H9 (cell line): ENCODE data around the gene RELA. TPM values are rescaled to one million over a fixed set of nuclear protein-coding genes. Genes with fewer than 3 reads are reported as not detected.

ENCODE experiments used
- DNase-seq: peaks from one replicate; pipeline ENCODE4 v3.0.0-alpha.2; 2017
- H2AFZ ChIP-seq: one replicate; pipeline ENCODE4 v1.6.1; 2013; ENCODE audit warnings: mild to moderate bottlenecking, low read length, control low read depth, moderate library complexity
- H2AK5ac ChIP-seq: 2 replicates; pipeline ENCODE4 v1.6.1; 2013; ENCODE audit warnings: low read length, control low read depth, mixed read lengths; ENCODE audit not compliant: insufficient read length
- H2BK120ac ChIP-seq: one replicate; pipeline ENCODE4 v1.6.1; 2013; ENCODE audit warnings: low read depth, mild to moderate bottlenecking, low read length, control low read depth, inconsistent platforms; ENCODE audit not compliant: poor library complexity, severe bottlenecking
- H2BK12ac ChIP-seq: 2 replicates; pipeline ENCODE4 v1.6.1; 2013; ENCODE audit warnings: low read length, control low read depth, mixed read lengths, low read depth; ENCODE audit not compliant: insufficient read length
- H2BK15ac ChIP-seq: 2 replicates; pipeline ENCODE4 v1.6.1; 2013; ENCODE audit warnings: low read depth, low read length, control low read depth
- H2BK20ac ChIP-seq: one replicate; pipeline ENCODE4 v1.6.1; 2013; ENCODE audit warnings: low read depth, mild to moderate bottlenecking, low read length, control low read depth, inconsistent platforms; ENCODE audit not compliant: poor library complexity, severe bottlenecking
- H2BK5ac ChIP-seq: 2 replicates; pipeline ENCODE4 v1.6.1; 2013; ENCODE audit warnings: low read length, control low read depth, mixed read lengths; ENCODE audit not compliant: insufficient read length
- H3K14ac ChIP-seq: 2 replicates; pipeline ENCODE4 v1.6.1; 2013; ENCODE audit warnings: low read length, control low read depth; ENCODE audit not compliant: insufficient read depth
- H3K18ac ChIP-seq: 2 replicates; pipeline ENCODE4 v1.6.1; 2013; ENCODE audit warnings: low read depth, mild to moderate bottlenecking, mixed read lengths, low read length, control low read depth; ENCODE audit not compliant: insufficient read length
- H3K23ac ChIP-seq: 2 replicates; pipeline ENCODE4 v1.6.1; 2013; ENCODE audit warnings: low read length, control low read depth, mixed read lengths, low read depth; ENCODE audit not compliant: insufficient read length
- H3K23me2 ChIP-seq: 2 replicates; pipeline ENCODE4 v1.6.1; 2013; ENCODE audit warnings: low read depth, mild to moderate bottlenecking, mixed read lengths, low read length, control low read depth; ENCODE audit not compliant: insufficient read length, poor library complexity, severe bottlenecking
- H3K27ac ChIP-seq: 2 replicates; pipeline ENCODE4 v1.5.1; 2013; ENCODE audit warnings: low read length, control low read depth, mixed read lengths, low read depth; ENCODE audit not compliant: insufficient read length
- H3K27me3 ChIP-seq: 2 replicates; pipeline ENCODE4 v1.6.1; 2013; ENCODE audit warnings: low read length, control low read depth, inconsistent platforms; ENCODE audit not compliant: insufficient read depth
- H3K4ac ChIP-seq: 2 replicates; pipeline ENCODE4 v1.6.1; 2013; ENCODE audit warnings: low read depth, mild to moderate bottlenecking, control low read depth, inconsistent platforms, low read length, moderate library complexity
- H3K4me1 ChIP-seq: 2 replicates; pipeline ENCODE4 v1.6.1; 2013; ENCODE audit warnings: low read length, control low read depth, inconsistent platforms; ENCODE audit not compliant: insufficient read depth
- H3K4me2 ChIP-seq: 2 replicates; pipeline ENCODE4 v1.6.1; 2013; ENCODE audit warnings: low read length, control low read depth, mixed read lengths; ENCODE audit not compliant: insufficient read length, insufficient read depth
- H3K56ac ChIP-seq: 2 replicates; pipeline ENCODE4 v1.6.1; 2013; ENCODE audit warnings: low read depth, mild to moderate bottlenecking, mixed read lengths, low read length, control low read depth; ENCODE audit not compliant: insufficient read length
- H3K79me1 ChIP-seq: 2 replicates; pipeline ENCODE4 v1.6.1; 2013; ENCODE audit warnings: low read depth, mild to moderate bottlenecking, moderate library complexity, low read length, control low read depth, inconsistent platforms; ENCODE audit not compliant: insufficient read depth, poor library complexity, severe bottlenecking
- H3K79me2 ChIP-seq: 2 replicates; pipeline ENCODE4 v1.6.1; 2013; ENCODE audit warnings: low read length, control low read depth, inconsistent platforms; ENCODE audit not compliant: insufficient read depth
- H3K9ac ChIP-seq: 2 replicates; pipeline ENCODE4 v1.6.1; 2013; ENCODE audit warnings: low read length, control low read depth, mixed read lengths; ENCODE audit not compliant: insufficient read length; ENCODE audit errors: extremely low read depth
- H3K9me3 ChIP-seq: one replicate; pipeline ENCODE4 v1.6.1; 2013; ENCODE audit warnings: low read depth, low read length, inconsistent platforms; ENCODE audit not compliant: control insufficient read depth
- H3T11ph ChIP-seq: one replicate; pipeline ENCODE4 v1.6.1; 2013; ENCODE audit warnings: mild to moderate bottlenecking, low read length, control low read depth, inconsistent platforms
- H4K20me1 ChIP-seq: one replicate; pipeline ENCODE4 v1.6.1; 2013; ENCODE audit not compliant: control insufficient read depth, insufficient read length, insufficient read depth
- H4K5ac ChIP-seq: 2 replicates; pipeline ENCODE4 v1.6.1; 2013; ENCODE audit warnings: low read depth, mild to moderate bottlenecking, mixed read lengths, low read length, control low read depth; ENCODE audit not compliant: insufficient read length
- H4K8ac ChIP-seq: replicated peaks from 2 replicates; pipeline ENCODE4 v1.6.1; 2013; ENCODE audit warnings: low read length, control low read depth, mixed read lengths, low read depth; ENCODE audit not compliant: insufficient read length
- H4K91ac ChIP-seq: 2 replicates; pipeline ENCODE4 v1.6.1; 2013; ENCODE audit warnings: low read depth, mild to moderate bottlenecking, moderate library complexity, mixed read lengths, low read length, control low read depth; ENCODE audit not compliant: insufficient read length
- H3K27ac Mint-ChIP-seq, 3 experiments: 2 replicates in 2 of 3; 3 replicates in 1 of 3; pipeline ENCODE4 v1.8.0; 2020 to 2021; ENCODE audit warnings: mixed read lengths in 3 of 3, mild to moderate bottlenecking in 1 of 3, moderate library complexity in 1 of 3
- H3K27me3 Mint-ChIP-seq: 2 replicates; pipeline ENCODE4 v1.8.0; 2021; ENCODE audit warnings: low read depth, mild to moderate bottlenecking, moderate library complexity, mixed read lengths
- H3K36me3 Mint-ChIP-seq, 3 experiments: 2 replicates in 2 of 3; 3 replicates in 1 of 3; pipeline ENCODE4 v1.8.0; 2020 to 2021; ENCODE audit warnings: low read depth in 3 of 3, mixed read lengths in 3 of 3; ENCODE audit not compliant: insufficient read depth in 1 of 3
- H3K4me1 Mint-ChIP-seq, 2 experiments: 2 replicates each; pipeline ENCODE4 v1.8.0; 2020; ENCODE audit warnings: mixed read lengths in 2 of 2
- H3K4me3 Mint-ChIP-seq, 2 experiments: 2 replicates in 1 of 2; 3 replicates in 1 of 2; pipeline ENCODE4 v1.8.0; 2020 to 2021; ENCODE audit warnings: mild to moderate bottlenecking in 2 of 2, mixed read lengths in 2 of 2, moderate library complexity in 1 of 2
- H3K9me3 Mint-ChIP-seq, 2 experiments: 2 replicates in 1 of 2; 3 replicates in 1 of 2; pipeline ENCODE4 v1.8.0; 2020; ENCODE audit warnings: mild to moderate bottlenecking in 2 of 2, mixed read lengths in 2 of 2, moderate library complexity in 1 of 2
- CTCF ChIP-seq: fragments of 200-600 bp; sonication (generic); conservative IDR thresholded peaks from 3 replicates; pipeline ENCODE4 v1.8.0; 2021; ENCODE audit warnings: antibody characterized with exemption, mild to moderate bottlenecking
- WGBS: extraction: QIAGEN DNeasy Blood & Tissue Kit; methylation state at CpG from one replicate; pipeline ENCODE4 v1.1.7; 2013; ENCODE audit warnings: missing lambda C conversion rate, low lambda C conversion rate, mixed read lengths; ENCODE audit not compliant: insufficient read length; ENCODE audit errors: extremely low coverage; 5-methylcytosine and 5-hydroxymethylcytosine counted together
- total RNA-seq: library from RNA; stranded (reverse); gene quantifications from 2 replicates; pipeline ENCODE4 v1.2.1, GENCODE V29; 2021

Gene RELA
- total RNA-seq, 1 experiment from 2014 or later: 48.8 TPM

GRCh38 chr11:65610404-65610803 is 52.3 kb downstream of the RELA start:
- Histone ChIP-seq H3K56ac (no peak overlapping the region), H3K79me2 (no peaks in the 10 kb centered on the region; the same call in 1 of the 2 replicates), H3K23ac (no peak overlapping the region), H4K91ac (no peak overlapping the region), H2AFZ (no peak overlapping the region), H3K4me2 (no peak overlapping the region), H3K9me3 (no peaks in the 10 kb centered on the region), H2BK12ac (no peak overlapping the region), H3K27ac (no peak overlapping the region), H2AK5ac (no peak overlapping the region), H3K23me2 (peaks cover 20% of the 10 kb centered on the region), H3T11ph (no peak overlapping the region), H4K8ac (no peak overlapping the region), H2BK15ac (no peak overlapping the region), H3K4ac (no peak overlapping the region), H4K20me1 (no peaks in the 10 kb centered on the region), H4K5ac (no peak overlapping the region), H3K27me3 (no peaks in the 10 kb centered on the region), H3K4me1 (no peaks in the 10 kb centered on the region; the same call in 1 of the 2 replicates), H2BK20ac (no peak overlapping the region), H3K79me1 (peaks cover 3% of the 10 kb centered on the region), H2BK5ac (no peak overlapping the region), H3K18ac (no peak overlapping the region), H3K9ac (no peak overlapping the region), H3K14ac (no peak overlapping the region), H2BK120ac (no peak overlapping the region)
- peaks cover 16 to 33% of the 10 kb centered on the region in 2 experiments for H3K4me1 Mint-ChIP-seq
- no peaks in the 10 kb centered on the region for H3K9me3 Mint-ChIP-seq
- H3K27me3 Mint-ChIP-seq: peaks cover under 1% of the 10 kb centered on the region
- no CpG with 5 or more reads among the region's 6 CpGs for WGBS
- H3K4me3 Mint-ChIP-seq: 0 out of 5 replicates have a peak overlapping the region, but pooled peaks of 1 of the 2 experiments have one; percentile 27
- DNase-seq: no peak
- no peak overlapping the region for H3K27ac Mint-ChIP-seq
- no peak for TF ChIP-seq CTCF
- peaks cover 10 to 39% (median 38%) of the 10 kb centered on the region in 3 experiments; a peak in 6 of 7 replicates for H3K36me3 Mint-ChIP-seq
